IPS-18c (cell line): ENCODE measurements around the gene GALNT3.

Source experiments
- H3K4me3 ChIP-seq: 2 replicates; pipeline ENCODE4 v1.7.0; 2013; ENCODE audit warnings: low read depth, mild to moderate bottlenecking, low read length, moderate library complexity; ENCODE audit not compliant: insufficient read depth
- H3K9me3 ChIP-seq: one replicate; pipeline ENCODE4 v1.6.1; 2013; ENCODE audit warnings: mild to moderate bottlenecking, low read length, moderate library complexity; ENCODE audit not compliant: control insufficient read depth, insufficient read depth

GALNT3 gene

GRCh38 chr2:165804719-165805118, 10.7 kb upstream of the GALNT3 start:
- H3K4me3 ChIP-seq = no peak overlapping the region
- no peaks in the 10 kb centered on the region for H3K9me3 ChIP-seq

DNA sequence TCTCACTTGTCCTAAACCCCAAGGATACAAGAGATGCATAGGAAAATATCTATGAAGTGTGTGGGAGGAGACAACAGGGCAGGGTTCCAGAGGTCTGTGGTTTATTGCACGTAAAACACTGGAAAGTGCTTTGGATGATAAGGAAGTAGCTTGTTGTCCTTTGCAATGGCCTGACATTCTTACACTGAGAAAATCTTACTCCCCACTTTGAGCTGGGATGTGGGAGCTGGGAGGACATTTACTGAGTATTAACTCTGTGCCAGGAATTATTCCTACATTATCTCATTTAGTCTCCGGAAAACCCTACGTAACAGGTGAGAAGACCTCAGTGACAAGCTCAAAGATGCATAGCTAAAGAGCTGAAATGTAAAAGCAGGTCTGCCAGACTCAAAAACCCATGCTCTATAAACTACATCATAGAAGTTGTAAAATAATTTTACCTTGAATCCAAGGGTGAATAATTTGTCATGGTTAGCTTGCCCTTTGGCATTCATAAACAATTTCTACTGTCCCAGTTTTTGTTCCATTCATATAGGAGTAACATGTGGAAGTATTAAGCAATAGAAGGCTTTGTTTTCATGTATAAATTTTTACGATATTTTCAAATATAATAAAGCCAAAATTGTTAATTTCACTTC, 9.2 kb upstream of the GALNT3 start:
- no peak overlapping the region for H3K4me3 ChIP-seq
- H3K9me3 ChIP-seq = no peaks in the 10 kb centered on the region

DNA sequence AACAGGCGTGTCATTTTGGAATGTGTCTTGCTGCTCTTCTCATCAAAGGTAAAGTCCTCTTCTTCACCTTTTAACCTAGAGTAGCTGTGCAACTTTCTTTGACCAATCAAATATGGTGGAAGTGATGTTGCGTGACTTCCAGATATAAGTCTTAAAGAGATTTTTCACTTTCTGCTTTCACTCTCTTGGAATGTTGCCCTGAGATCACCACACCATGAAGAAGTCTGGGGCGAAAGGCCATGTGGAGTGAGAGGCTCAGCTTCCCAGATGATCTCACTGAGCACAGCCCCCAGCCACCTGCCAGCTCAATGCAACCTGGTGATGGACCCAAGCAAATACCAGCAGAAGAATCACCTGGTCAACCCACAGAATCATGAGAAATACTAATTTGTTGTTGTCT, 7.1 kb upstream of the GALNT3 start:
- H3K9me3 ChIP-seq = no peaks in the 10 kb centered on the region
- no peak overlapping the region for H3K4me3 ChIP-seq

DNA sequence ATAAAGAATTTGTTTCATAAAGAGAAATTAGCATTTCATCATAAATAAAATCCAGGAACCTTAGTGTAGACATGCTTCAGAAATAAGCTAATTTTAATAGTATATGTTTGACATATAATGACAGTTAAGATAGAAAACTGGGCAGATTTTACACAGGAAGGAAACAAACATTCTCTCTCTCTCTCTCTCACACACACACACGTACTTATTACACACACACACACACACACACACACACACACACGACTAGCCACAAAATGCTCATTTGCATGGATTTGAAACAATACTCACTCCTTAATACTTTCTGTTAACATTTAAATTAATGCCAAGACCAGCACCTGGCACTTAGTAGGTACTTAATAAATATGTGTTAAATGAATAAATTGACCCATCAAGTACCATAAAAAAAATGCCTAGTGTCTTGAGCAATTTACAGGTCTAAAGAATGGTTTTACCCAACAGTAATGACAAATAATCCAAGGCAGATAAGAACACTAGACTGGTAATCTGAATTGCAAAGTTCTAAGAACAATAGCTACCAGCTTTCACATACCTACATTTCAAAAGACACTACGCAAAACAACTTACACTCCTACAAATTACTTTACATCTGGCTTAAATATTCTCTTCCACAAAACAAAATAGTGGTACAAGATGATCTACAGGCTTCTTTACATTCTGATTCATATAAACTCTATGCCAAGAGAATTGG, 2.9 kb upstream of the GALNT3 start:
- Histone ChIP-seq H3K4me3 (no peak overlapping the region; the same call in 1 of the 2 replicates), H3K9me3 (no peaks in the 10 kb centered on the region)

DNA sequence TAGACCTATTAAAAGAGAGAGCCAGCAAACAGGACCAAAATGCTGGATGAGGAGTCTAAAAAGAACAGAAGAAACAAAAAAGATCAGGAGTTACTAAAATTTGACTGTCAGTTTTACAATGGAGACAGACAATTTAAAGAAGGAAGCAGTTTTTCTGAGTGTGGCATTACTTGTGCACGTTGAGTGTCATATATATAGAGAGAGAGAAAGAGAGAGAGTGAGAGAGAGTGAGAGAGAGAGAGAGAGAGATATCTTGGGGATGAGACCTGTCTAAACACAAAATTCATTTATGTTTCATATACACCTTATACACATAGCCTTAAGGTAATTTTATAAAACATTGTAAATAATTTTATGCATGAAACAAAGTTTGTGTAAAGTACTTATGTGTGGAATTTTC, 2.1 kb upstream of the GALNT3 start:
- Histone ChIP-seq H3K9me3 (no peaks in the 10 kb centered on the region), H3K4me3 (peak overlapping the region; percentile 29; the same call in 1 of the 2 replicates)

DNA sequence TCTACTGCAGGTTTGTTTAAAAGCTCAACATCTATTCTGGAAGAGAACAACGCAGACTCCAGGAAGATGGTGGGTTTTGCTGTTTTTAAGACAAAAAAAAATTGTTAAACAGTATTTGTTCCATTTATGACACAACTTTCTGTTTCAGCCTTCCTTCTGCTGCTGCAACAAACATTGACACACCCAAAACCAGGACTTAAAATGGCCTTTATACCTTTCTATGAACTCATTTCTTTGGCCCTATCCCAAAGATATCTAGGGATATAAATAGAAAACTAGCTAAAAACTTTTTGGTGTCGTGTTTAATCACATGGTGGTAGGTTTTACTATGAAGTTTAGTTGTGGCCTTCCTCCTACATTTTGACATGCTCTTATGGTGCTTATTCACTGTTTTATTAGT, 964 bp upstream of the GALNT3 start:
- Histone ChIP-seq H3K9me3 (no peaks in the 10 kb centered on the region), H3K4me3 (peak overlapping the region; percentile 48)

DNA sequence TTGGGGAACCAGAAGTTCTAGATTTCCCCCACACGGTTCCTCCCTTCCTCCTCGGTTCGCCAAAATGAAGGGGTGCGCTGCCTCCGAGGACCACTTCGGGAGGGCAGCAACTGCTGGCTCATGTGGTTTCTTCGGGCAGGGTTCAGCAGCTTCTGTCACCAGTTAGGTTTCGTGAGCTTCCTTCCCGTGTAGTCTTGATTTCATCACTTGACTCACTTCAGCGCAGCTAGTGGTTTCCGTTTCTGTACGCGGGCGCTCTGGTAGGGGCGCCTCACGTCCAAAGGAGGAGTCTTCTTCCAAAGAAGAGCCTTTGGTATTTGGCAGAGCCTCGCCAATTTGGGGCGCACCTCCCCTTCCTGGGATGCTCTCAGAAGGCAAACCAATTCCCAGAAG, 485 bp upstream of the GALNT3 start:
- no peaks in the 10 kb centered on the region for H3K9me3 ChIP-seq

GRCh38 chr2:165793161-165793778, 777 bp downstream of the GALNT3 start:
- H3K9me3 ChIP-seq = no peaks in the 10 kb centered on the region
- H3K4me3 ChIP-seq = peak overlapping the region; percentile 48

More for the DNA sequence above, 485 bp upstream of the GALNT3 start:
- peak overlapping the region; percentile 48 for H3K4me3 ChIP-seq

GRCh38 chr2:165792104-165792454, 2.0 kb downstream of the GALNT3 start:
- H3K9me3 ChIP-seq = no peaks in the 10 kb centered on the region
- H3K4me3 ChIP-seq = peak overlapping the region; percentile 28

- H3K9me3 ChIP-seq = no peaks in the 10 kb centered on the region
- H3K4me3 ChIP-seq = peak overlapping the region; percentile 28
These were observed 2.5 kb downstream of the GALNT3 start for GRCh38 chr2:165791421-165792103.

DNA sequence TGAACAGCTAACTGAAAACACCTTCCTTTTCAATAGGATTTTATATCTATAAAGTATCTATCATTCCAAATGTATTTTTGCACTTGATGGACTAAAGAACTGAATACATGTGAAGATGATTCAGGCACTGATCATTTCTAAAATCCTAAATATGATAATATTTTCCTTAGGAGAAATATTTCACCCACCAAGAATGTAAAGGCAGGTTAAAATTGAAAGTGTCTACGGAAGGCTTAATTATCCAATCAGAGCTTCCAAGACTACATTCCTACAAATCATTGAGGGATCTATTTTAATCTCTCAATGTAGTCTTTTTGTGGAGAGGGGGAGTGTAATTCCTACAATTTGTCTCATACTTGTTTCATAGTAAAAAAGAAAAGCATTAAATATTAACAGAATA, 3.6 kb downstream of the GALNT3 start:
- no peak overlapping the region for H3K4me3 ChIP-seq
- H3K9me3 ChIP-seq = no peaks in the 10 kb centered on the region

GRCh38 chr2:165787334-165787733, 6.7 kb downstream of the GALNT3 start:
- Histone ChIP-seq H3K4me3 (no peak overlapping the region), H3K9me3 (no peaks in the 10 kb centered on the region)

- no peak overlapping the region for H3K4me3 ChIP-seq
- no peaks in the 10 kb centered on the region for H3K9me3 ChIP-seq
These were observed 14.3 kb downstream of the GALNT3 start for GRCh38 chr2:165779706-165780105.

DNA sequence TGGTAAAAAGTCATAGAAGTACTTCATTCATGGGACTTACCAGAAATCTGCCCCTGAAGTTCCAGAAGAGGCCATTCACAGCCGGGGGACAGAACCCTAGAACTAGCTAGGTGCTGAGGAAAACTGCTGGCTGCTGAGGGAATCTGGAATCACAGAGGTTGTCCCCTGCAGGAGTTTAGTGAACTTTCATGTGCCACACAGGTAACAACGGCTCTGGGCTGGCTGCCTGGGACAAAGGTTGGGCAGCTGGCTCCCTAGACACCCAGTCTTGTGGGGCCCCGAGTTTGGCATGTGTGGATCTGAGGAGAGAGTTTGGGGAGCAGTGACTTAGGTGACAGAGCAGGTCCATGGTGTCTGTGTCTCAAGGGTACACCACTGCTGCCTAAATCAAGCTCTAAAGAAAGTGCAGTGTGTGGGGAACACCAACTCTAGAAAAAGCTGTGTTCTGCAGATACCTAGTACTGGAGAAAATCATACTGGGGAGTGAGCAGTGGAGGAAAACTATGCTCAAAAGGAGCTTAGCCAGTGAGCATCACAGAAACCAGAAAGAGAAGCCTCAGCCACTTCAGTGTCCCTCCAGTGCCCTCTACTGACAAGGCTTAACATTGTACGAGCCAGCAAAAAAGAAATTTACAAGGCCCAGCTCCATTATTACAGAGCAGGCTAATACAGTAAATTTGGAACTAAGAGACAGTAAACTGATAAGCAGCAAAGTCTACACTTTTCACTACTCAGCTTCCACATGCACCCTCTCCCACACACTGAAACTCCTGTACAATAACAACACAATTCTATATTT, 15.2 kb downstream of the GALNT3 start:
- H3K9me3 ChIP-seq = no peaks in the 10 kb centered on the region
- no peak overlapping the region for H3K4me3 ChIP-seq

GRCh38 chr2:165778187-165778556, 15.9 kb downstream of the GALNT3 start:
- no peaks in the 10 kb centered on the region for H3K9me3 ChIP-seq
- H3K4me3 ChIP-seq = no peak overlapping the region

GRCh38 chr2:165777522-165778186, 16.4 kb downstream of the GALNT3 start:
- Histone ChIP-seq H3K4me3 (no peak overlapping the region), H3K9me3 (no peaks in the 10 kb centered on the region)

DNA sequence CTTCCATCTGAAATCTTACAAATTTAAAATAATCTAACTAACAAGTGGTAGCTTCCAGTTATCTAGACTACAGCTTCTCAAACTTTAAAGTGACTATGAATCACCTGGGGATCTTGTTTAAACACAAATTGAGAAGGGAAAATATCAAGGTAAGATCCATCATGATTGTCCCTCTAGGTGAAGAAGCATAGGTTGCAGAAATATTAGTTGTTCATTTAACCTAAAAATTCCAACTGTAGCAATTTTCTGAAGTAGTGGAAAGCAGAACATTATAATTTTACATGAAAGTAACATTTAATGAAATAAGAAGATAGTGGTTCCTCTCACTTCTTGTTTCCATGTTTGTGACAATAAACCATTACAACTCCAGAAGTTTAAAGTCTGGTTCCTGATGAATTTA, 17.3 kb downstream of the GALNT3 start:
- Histone ChIP-seq H3K9me3 (no peaks in the 10 kb centered on the region), H3K4me3 (no peak overlapping the region)
